Measurements from ENCODE around the gene SENP3. TPM values are rescaled to one million over a fixed set of nuclear protein-coding genes. Genes with fewer than 3 reads are reported as not detected.

Gene SENP3
- total and polyA plus RNA-seq, 2 donors (not counting 3 experiments of a cell fraction or from before 2014, with no cell fraction given), result 63.4 to 96.5 TPM

- Histone ChIP-seq H3K4me1 (ENCODE audit: control insufficient read depth, extremely low read depth, insufficient read depth, low read length) (peaks cover 26% of the 10 kb centered on the region), H3K9me3 (replicated peaks; ENCODE audit: control insufficient read depth, insufficient read depth, low read length) (no peaks in the 10 kb centered on the region), H3K9ac (replicated peaks; ENCODE audit: extremely low read depth, insufficient read depth, low read length) (peak overlapping the region; percentile 67), H3K27ac (ENCODE audit: insufficient read depth, low read depth, low read length) (no peak overlapping the region), H3K36me3 (ENCODE audit: control insufficient read depth in 2 of 2, extremely low read depth in 1 of 2, insufficient read depth in 2 of 2, low read length in 2 of 2) (peaks cover 8 to 19% of the 10 kb centered on the region in 2 experiments), H4K20me1 (replicated peaks; ENCODE audit: control insufficient read depth, extremely low read depth, insufficient read depth, low read length) (no peaks in the 10 kb centered on the region), H3K27me3 (ENCODE audit: control insufficient read depth in 2 of 2, insufficient read depth in 2 of 2, low read length in 2 of 2) (no peaks in the 10 kb centered on the region), H3K4me3 (replicated peaks in 1 of 3; ENCODE audit: insufficient read depth in 1 of 3, low read depth in 1 of 3, low read length in 3 of 3) (no peak overlapping the region), H2AFZ (ENCODE audit: low read depth, low read length) (no peak overlapping the region), H3K79me2 (ENCODE audit: control insufficient read depth, insufficient read depth, low read length) (peaks cover 39% of the 10 kb centered on the region), H3K9me1 (replicated peaks; ENCODE audit: control insufficient read depth, extremely low read depth, insufficient read depth, low read length) (no peaks in the 10 kb centered on the region), H3K4me2 (ENCODE audit: insufficient read depth, low read length) (peak overlapping the region; percentile 82)
- TF ChIP-seq POLR2AphosphoS5 (IDR thresholded peaks at IDR 0.05; ENCODE audit: insufficient read depth, low read depth, low read length) (no peak), POLR2A (IDR thresholded peaks at IDR 0.05; ENCODE audit: low read depth, low read length) (no peak), JUN (IDR thresholded peaks at IDR 0.05; ENCODE audit: borderline replicate concordance, insufficient read depth, insufficient read length, low read depth) (no peak), MAX (IDR thresholded peaks at IDR 0.05; ENCODE audit: insufficient read depth, insufficient read length) (no peak), CTCF (IDR thresholded peaks at IDR 0.05; ENCODE audit: extremely low read depth in 1 of 2, insufficient read depth in 1 of 2, low read depth in 1 of 2, low read length in 2 of 2) (no peak), GATA2 (IDR thresholded peaks at IDR 0.05; ENCODE audit: insufficient read depth, insufficient read length, low read depth, low read length) (no peak), MYC (IDR thresholded peaks at IDR 0.05; ENCODE audit: low read depth, low read length) (no peak), FOS (IDR thresholded peaks at IDR 0.05; ENCODE audit: borderline replicate concordance, insufficient read depth, low read length) (no peak), EZH2 (IDR thresholded peaks at IDR 0.05; ENCODE audit: borderline replicate concordance, low read depth, low read length, severe bottlenecking) (no peak)
- POLR2A ChIA-PET, result interaction anchor here (0.6 kb wide), 1 partner anchor 16 kb away, joined by 4 read pairs; no protein-coding TSS in a partner anchor
- DNase-seq (ENCODE audit: low read depth, low spot score), result no peak
- CTCF ChIA-PET, result interaction anchor here (5.6 to 6.7 kb wide), 2 partner anchors 25 to 48 kb away, joined by 61 to 314 read pairs; partner anchors contain the start of gene SOX15
- no TSS peak for BruUV-seq (replicated peaks)
- intact Hi-C loops (cut with micrococcal nuclease), result no loop called here
- dilution Hi-C loops (cut with MboI; ENCODE audit: extremely low pct_ligation_motif_present, low sequenced_read_pairs), result no loop called here
- no peak for FAIRE-seq
These were observed 1.6 kb downstream of the SENP3 start for GRCh38 chr17:7563115-7563869.
